K562 (cell line): ENCODE measurements around the gene SLC25A44. TPM values are rescaled to one million over a fixed set of nuclear protein-coding genes. Genes with fewer than 3 reads are reported as not detected.
A peak's percentile ranks its signal among the peaks of the same experiment; 100 is the strongest.

Experiments used
- ATAC-seq: fragments of 200-7000 bp; cut with Tn5 transposase; 3 replicates; pipeline ENCODE4 v1.9.1; 2020; ENCODE audit warnings: moderate library complexity
- BruUV-seq: library from RNA; stranded (reverse); fragments of 400-500 nt; replicated peaks from 2 replicates; lab custom pipeline; 2021; lab: Mats Ljungman, UMichigan
- CTCF ChIA-PET: fragments of 300-600 bp; formaldehyde crosslinking; extraction: SDS; loops from one replicate; lab custom pipeline; 2021; ENCODE audit warnings: low intra/inter-chr PET ratio; lab: Yijun Ruan, JAX
- POLR2A ChIA-PET: fragments of 300-600, 350-650 bp; sonication (Branson Sonifier 250); formaldehyde crosslinking; extraction: SDS; loops from one replicate; lab custom pipeline; 2021; ENCODE audit warnings: antibody characterized with exemption, inconsistent platforms; lab: Yijun Ruan, JAX
- DNase-seq, 4 experiments: peaks; one replicate each; pipeline versions ENCODE4 v3.0.0 to v3.0.0-alpha.2; 2011 to 2018; ENCODE audit warnings: low spot score in 3 of 4, mixed read lengths in 3 of 4; ENCODE audit errors: extremely low read depth in 1 of 4
- FAIRE-seq: peaks from 2 replicates; lab custom pipeline; 2011; peaks lifted over from hg19 to GRCh38; lab: Jason Lieb, UNC
- H2AFZ ChIP-seq: 2 replicates; pipeline ENCODE4 v1.6.0; 2011; ENCODE audit warnings: low read depth, low read length, control low read depth, inconsistent platforms
- H3K27ac ChIP-seq: fragments of 200-600 bp; 3 replicates; pipeline ENCODE4 v1.8.0; 2011; ENCODE audit warnings: low read depth, mild to moderate bottlenecking, control low read depth, inconsistent platforms, low read length, moderate library complexity, mixed read lengths; ENCODE audit errors: extremely low read depth
- H3K27me3 ChIP-seq, 2 experiments: fragments of 300-600 bp in 1 of 2; 2 replicates in 1 of 2; 3 replicates in 1 of 2; pipeline versions ENCODE4 v1.6.0 to v1.8.0; 2011; ENCODE audit warnings: inconsistent platforms in 2 of 2, low read length in 2 of 2, mild to moderate bottlenecking in 1 of 2, mixed read lengths in 1 of 2, moderate library complexity in 1 of 2; ENCODE audit not compliant: control insufficient read depth in 2 of 2, insufficient read depth in 2 of 2
- H3K36me3 ChIP-seq: fragments of 300-600 bp; 3 replicates; pipeline ENCODE4 v1.8.0; 2011; ENCODE audit warnings: mild to moderate bottlenecking, low read length, inconsistent platforms; ENCODE audit not compliant: control insufficient read depth, insufficient read depth
- H3K4me1 ChIP-seq, 2 experiments: fragments of 200-600 bp in 1 of 2; replicated peaks in 1 of 2; 2 replicates in 1 of 2; 3 replicates in 1 of 2; pipeline versions ENCODE4 v1.5.1 to v1.8.0; 2011; ENCODE audit warnings: inconsistent platforms in 2 of 2, low read length in 2 of 2, mild to moderate bottlenecking in 1 of 2, mixed read lengths in 1 of 2, moderate library complexity in 1 of 2; ENCODE audit not compliant: control insufficient read depth in 2 of 2, insufficient read depth in 2 of 2
- H3K4me2 ChIP-seq: 2 replicates; pipeline ENCODE4 v1.6.1; 2011; ENCODE audit warnings: low read length, control low read depth, inconsistent platforms, mixed read lengths; ENCODE audit not compliant: insufficient read depth
- H3K4me3 ChIP-seq: fragments of 200-600 bp; sonication (generic), shearing (Covaris generic); 2 replicates; pipeline ENCODE4 v1.5.1; 2016; ENCODE audit warnings: control low read depth, inconsistent platforms
- H3K79me2 ChIP-seq: fragments of 200-600 bp; 3 replicates; pipeline ENCODE4 v1.8.0; 2011; ENCODE audit warnings: low read length, inconsistent platforms; ENCODE audit not compliant: control insufficient read depth, insufficient read depth
- H3K9ac ChIP-seq, 2 experiments: 2 replicates each; pipeline versions ENCODE4 v1.6.0 to v1.6.1; 2011; ENCODE audit warnings: low read depth in 2 of 2, low read length in 2 of 2, control low read depth in 1 of 2, inconsistent platforms in 1 of 2, mild to moderate bottlenecking in 1 of 2, mixed read lengths in 1 of 2; ENCODE audit not compliant: insufficient read depth in 1 of 2
- H3K9me1 ChIP-seq: one replicate; pipeline ENCODE4 v1.6.0; 2011; ENCODE audit warnings: inconsistent platforms, mild to moderate bottlenecking, low read length, moderate library complexity; ENCODE audit not compliant: control insufficient read depth, insufficient read depth
- H3K9me3 ChIP-seq: replicated peaks from 2 replicates; pipeline ENCODE4 v1.5.1; 2011; ENCODE audit warnings: low read depth, low read length, inconsistent platforms; ENCODE audit not compliant: control insufficient read depth, insufficient read depth
- H4K20me1 ChIP-seq: replicated peaks from 2 replicates; pipeline ENCODE4 v1.6.1; 2011; ENCODE audit warnings: low read length, inconsistent platforms, mixed read lengths; ENCODE audit not compliant: control insufficient read depth, insufficient read depth
- GATAD2A ChIP-seq: fragments of 450-650 bp; IDR thresholded peaks from 2 replicates; pipeline ENCODE4 v1.6.1; 2017
- HES1 ChIP-seq: fragments of 450-650 bp; IDR thresholded peaks from 2 replicates; pipeline ENCODE4 v1.6.1; 2016; ENCODE audit warnings: low read depth, mild to moderate bottlenecking, moderate library complexity
- KDM1A ChIP-seq, 2 experiments: fragments of 450-650 bp; IDR thresholded peaks; 2 replicates each; pipeline ENCODE4 v1.6.1; 2016; ENCODE audit warnings: mild to moderate bottlenecking in 2 of 2
- KHSRP ChIP-seq: fragments of 450-650 bp; IDR thresholded peaks from 2 replicates; pipeline ENCODE4 v1.6.1; 2017
- POLR3A ChIP-seq: IDR thresholded peaks from 2 replicates; pipeline ENCODE4 v1.6.1; 2011; ENCODE audit warnings: borderline replicate concordance, mild to moderate bottlenecking, moderate library complexity; ENCODE audit not compliant: insufficient read length, insufficient read depth; ENCODE audit errors: extremely low read depth
- PRDM10 ChIP-seq: fragments of 450-650 bp; IDR thresholded peaks from 2 replicates; pipeline ENCODE4 v1.6.1; 2018; ENCODE audit not compliant: partially characterized antibody
- SNIP1 ChIP-seq: fragments of 450-650 bp; IDR thresholded peaks from 2 replicates; pipeline ENCODE4 v1.7.1; 2017; ENCODE audit warnings: low read depth, mild to moderate bottlenecking
- SNRNP70 ChIP-seq: fragments of 200-400 bp; formaldehyde crosslinking; optimal IDR thresholded peaks from 2 replicates; pipeline ENCODE3; 2017; ENCODE audit warnings: low read depth, low read length
- TAL1 ChIP-seq: fragments of 450-650 bp; IDR thresholded peaks from 2 replicates; pipeline ENCODE4 v1.6.1; 2016; ENCODE audit warnings: mild to moderate bottlenecking
- TFAM ChIP-seq: fragments of 250-450 bp; sonication (Bioruptor Pico); conservative IDR thresholded peaks from 2 replicates; pipeline ENCODE4 v1.5.0; 2021; ENCODE audit warnings: mild to moderate bottlenecking, moderate library complexity
- ZFP36 ChIP-seq: fragments of 150-350 bp; IDR thresholded peaks from 2 replicates; pipeline ENCODE4 v1.6.1; 2018; ENCODE audit warnings: low read length, low read depth; ENCODE audit not compliant: partially characterized antibody
- ZNF436 ChIP-seq: fragments of 250-450, 450-650 bp; sonication (Bioruptor Pico); formaldehyde crosslinking; IDR thresholded peaks from 2 replicates; pipeline ENCODE4 v1.7.0; 2020; ENCODE audit warnings: mild to moderate bottlenecking
- ZNF518B ChIP-seq: fragments of 250-450 bp; sonication (Bioruptor Pico); IDR thresholded peaks from 2 replicates; pipeline ENCODE4 v1.5.0; 2021; ENCODE audit warnings: mild to moderate bottlenecking, moderate library complexity
- ZNF551 ChIP-seq: fragments of 250-450 bp; sonication (Bioruptor Pico); IDR thresholded peaks from 2 replicates; pipeline ENCODE4 v1.5.0; 2021; ENCODE audit warnings: mild to moderate bottlenecking, moderate library complexity
- WGBS: fragments of 100-300 bp; shearing (Covaris generic); methylation state at CpG from one replicate; pipeline ENCODE4 v1.1.6; 2016; ENCODE audit warnings: low coverage, mixed read lengths; ENCODE audit not compliant: insufficient coverage; ENCODE audit errors: missing lambda C conversion rate; 5-methylcytosine and 5-hydroxymethylcytosine counted together
- in situ Hi-C: fragments of 300-500 bp; cut with MboI; formaldehyde crosslinking; loops from 4 replicates; pipeline ENCODE4 v1.15.0; 2018; ENCODE audit warnings: inconsistent platforms, mixed read lengths
- intact Hi-C: fragments of 100-400 bp; cut with micrococcal nuclease; formaldehyde crosslinking; loops from 2 replicates; pipeline ENCODE4 v1.14.2; 2022
- polyA plus RNA-seq, 8 experiments: library from polyadenylated mRNA; depleted of rRNA in 4 of 8; stranded (reverse) in 5 of 8; unstranded in 3 of 8; fragments of >200 nt; fragmentation: Nextera tagmentation in 2 of 8; fragmentation: Illumina TruSeq in 1 of 8; extraction: Ambion mirVana in 2 of 8; extraction: Trizol in 1 of 8; gene quantifications; 2 replicates each; pipeline versions ENCODE4 v1.2.1 to v1.2.3, GENCODE V29; 2011 to 2014; ENCODE audit warnings: inconsistent platforms in 1 of 8, missing spikeins in 1 of 8
- total RNA-seq, 7 experiments: library from RNA; depleted of rRNA in 6 of 7; stranded (reverse); fragments of >200 nt in 6 of 7; fragmentation: Illumina TruSeq in 2 of 7; extraction: Trizol in 2 of 7; gene quantifications; 2 replicates each; pipeline versions ENCODE4 v1.2.1 to v1.2.3, GENCODE V29; 2011 to 2021; ENCODE audit warnings: low replicate concordance in 1 of 7

SLC25A44 gene
- total and polyA plus RNA-seq, 9 of the 15 experiments (the other 6 are each of a cell fraction or from before 2014, with no cell fraction given): 4.4 to 22.8 (median 12.5) TPM

- H3K9me1 ChIP-seq: no peaks in the 10 kb centered on the region
- H2AFZ ChIP-seq: no peak overlapping the region
- ChIA-PET POLR2A (interaction anchor here (0.6 to 3.1 kb wide), 7 partner anchors 8 to 87 kb away, joined by 3 to 15 read pairs (median 4); partner anchors contain the start of gene PMF1), CTCF (interaction anchor here (0.6 kb wide), 1 partner anchor 39 kb away, joined by 3 read pairs; no protein-coding TSS in a partner anchor)
- H3K4me1 ChIP-seq: peaks cover 8 to 17% of the 10 kb centered on the region in 2 experiments; a peak in 4 of 5 replicates
- H3K27me3 ChIP-seq: no peaks in the 10 kb centered on the region; a peak in 1 of 5 replicates
- H3K4me2 ChIP-seq: no peak overlapping the region
- BruUV-seq: no TSS peak
- no peaks in the 10 kb centered on the region for H3K9me3 ChIP-seq
- ATAC-seq (no peak), DNase-seq (no peak), FAIRE-seq (no peak)
- no peak overlapping the region for H3K27ac ChIP-seq
- no peaks in the 10 kb centered on the region for H3K79me2 ChIP-seq
- 22% methylated on average over 11 of the region's 12 CpGs for WGBS
- H3K36me3 ChIP-seq: no peaks in the 10 kb centered on the region
- H3K9ac ChIP-seq: peak overlapping the region in 1 of 2 experiments; percentile 79; a peak in 1 of 4 replicates
- intact Hi-C loops: no loop called here
- in situ Hi-C loops: no loop called here
- H3K4me3 ChIP-seq: no peak overlapping the region
- H4K20me1 ChIP-seq: no peaks in the 10 kb centered on the region
- TF ChIP-seq SNRNP70 (no peak), TFAM (CRISPR knock-in tag) (no peak), ZNF436 (no peak), SNIP1 (no peak), HES1 (no peak), ZNF551 (CRISPR knock-in tag) (no peak), POLR3A (no peak), KDM1A (IDR thresholded peaks at IDR 0.05) (no peak), KHSRP (no peak), TAL1 (no peak), GATAD2A (no peak), PRDM10 (no peak), ZNF518B (no peak), ZFP36 (peak; percentile 86)
Observed at GRCh38 chr1:156155756-156156510, 38.0 kb upstream of the SLC25A44 start.
